H1 (cell line): ENCODE results near the gene HDLBP. TPM values are rescaled to one million over a fixed set of nuclear protein-coding genes. Genes with fewer than 3 reads are reported as not detected.

Source experiments
- CTCF ChIA-PET: fragments of 300-600 bp; sonication (Branson Sonifier 250); formaldehyde crosslinking; loops from one replicate; lab custom pipeline; 2021; ENCODE audit not compliant: partially characterized antibody; lab: Charles Lee
- POLR2A ChIA-PET: fragments of 300-600 bp; sonication (Branson Sonifier 250); formaldehyde crosslinking; loops from one replicate; lab custom pipeline; 2021; ENCODE audit warnings: inconsistent platforms; ENCODE audit not compliant: partially characterized antibody; lab: Charles Lee
- DNase-seq, 2 experiments: peaks; one replicate each; pipeline versions ENCODE4 v3.0.0 to v3.0.0-alpha.2; 2010 to 2022; ENCODE audit warnings: low spot score in 2 of 2, low read depth in 1 of 2, mixed read lengths in 1 of 2
- FAIRE-seq: peaks from 2 replicates; lab custom pipeline; 2011; peaks lifted over from hg19 to GRCh38; lab: Jason Lieb, UNC
- H2AFZ ChIP-seq: 2 replicates; pipeline ENCODE4 v1.8.1; 2012; ENCODE audit warnings: low read length, inconsistent platforms
- H2AK5ac ChIP-seq: 2 replicates; pipeline ENCODE4 v1.6.1; 2013; ENCODE audit warnings: low read depth, low read length
- H2BK120ac ChIP-seq: replicated peaks from 2 replicates; pipeline ENCODE3; 2013; ENCODE audit warnings: low read depth, low read length, inconsistent platforms
- H2BK12ac ChIP-seq: 2 replicates; pipeline ENCODE4 v1.6.1; 2013; ENCODE audit warnings: low read depth, low read length
- H2BK15ac ChIP-seq: 2 replicates; pipeline ENCODE4 v1.6.1; 2013; ENCODE audit warnings: low read length
- H2BK20ac ChIP-seq: 2 replicates; pipeline ENCODE4 v1.6.1; 2013; ENCODE audit warnings: low read length
- H2BK5ac ChIP-seq: 2 replicates; pipeline ENCODE4 v1.6.1; 2013; ENCODE audit warnings: low read depth, low read length
- H3K14ac ChIP-seq: 2 replicates; pipeline ENCODE4 v1.6.1; 2013; ENCODE audit warnings: inconsistent platforms; ENCODE audit not compliant: insufficient read length
- H3K18ac ChIP-seq: 2 replicates; pipeline ENCODE4 v1.6.1; 2013; ENCODE audit warnings: low read length; ENCODE audit errors: extremely low read depth
- H3K23ac ChIP-seq: 2 replicates; pipeline ENCODE4 v1.6.1; 2013; ENCODE audit warnings: inconsistent platforms; ENCODE audit not compliant: insufficient read length
- H3K23me2 ChIP-seq: 2 replicates; pipeline ENCODE4 v1.6.1; 2013; ENCODE audit warnings: low read depth, low read length
- H3K27ac ChIP-seq: 2 replicates; pipeline ENCODE4 v1.6.1; 2011; ENCODE audit warnings: low read depth, low read length, inconsistent platforms
- H3K27me3 ChIP-seq, 4 experiments: replicated peaks in 1 of 4; 1 replicate in 1 of 4; 2 replicates in 3 of 4; pipeline versions ENCODE4 v1.6.1 to v1.8.1; 2011 to 2013; ENCODE audit warnings: low read length in 3 of 4, mild to moderate bottlenecking in 3 of 4, inconsistent platforms in 2 of 4, mixed read lengths in 2 of 4, moderate library complexity in 1 of 4; ENCODE audit not compliant: control insufficient read depth in 3 of 4, insufficient read depth in 3 of 4; ENCODE audit errors: extremely low read depth in 1 of 4
- H3K36me3 ChIP-seq, 4 experiments: 2 replicates each; pipeline versions ENCODE4 v1.6.1 to v1.8.1; 2011 to 2013; ENCODE audit warnings: mild to moderate bottlenecking in 4 of 4, low read length in 3 of 4, moderate library complexity in 2 of 4, control low read depth in 1 of 4, inconsistent platforms in 1 of 4; ENCODE audit not compliant: insufficient read depth in 4 of 4, control insufficient read depth in 2 of 4
- H3K4ac ChIP-seq: replicated peaks from 2 replicates; pipeline ENCODE3; 2013; ENCODE audit warnings: low read length, low read depth, mixed read lengths, inconsistent platforms; ENCODE audit not compliant: insufficient read length
- H3K4me1 ChIP-seq, 4 experiments: replicated peaks in 1 of 4; 1 replicate in 1 of 4; 2 replicates in 3 of 4; pipeline versions ENCODE4 v1.6.1 to v1.8.1; 2011 to 2013; ENCODE audit warnings: low read length in 3 of 4, inconsistent platforms in 2 of 4, mixed read lengths in 1 of 4; ENCODE audit not compliant: insufficient read depth in 4 of 4, control insufficient read depth in 3 of 4
- H3K4me2 ChIP-seq, 2 experiments: 2 replicates each; pipeline versions ENCODE4 v1.6.1 to v1.8.1; 2011 to 2013; ENCODE audit warnings: low read depth in 2 of 2, low read length in 2 of 2, control low read depth in 1 of 2, inconsistent platforms in 1 of 2, mild to moderate bottlenecking in 1 of 2; ENCODE audit not compliant: insufficient read depth in 1 of 2
- H3K4me3 ChIP-seq, 4 experiments: fragments of 200-600, 300-600 bp in 1 of 4; sonication (generic), shearing (Covaris generic), sonication (Bioruptor Twin) in 1 of 4; 2 replicates each; pipeline versions ENCODE4 v1.5.1 to v1.8.1; 2011 to 2016; ENCODE audit warnings: low read length in 4 of 4, low read depth in 3 of 4, control low read depth in 2 of 4, inconsistent platforms in 2 of 4, mild to moderate bottlenecking in 2 of 4, mixed read lengths in 1 of 4, moderate library complexity in 1 of 4; ENCODE audit not compliant: insufficient read depth in 2 of 4; ENCODE audit errors: extremely low read depth in 1 of 4
- H3K56ac ChIP-seq: replicated peaks from 2 replicates; pipeline ENCODE3; 2013; ENCODE audit warnings: low read depth, mild to moderate bottlenecking, mixed read lengths, low read length, inconsistent platforms; ENCODE audit not compliant: insufficient read length
- H3K79me1 ChIP-seq: 2 replicates; pipeline ENCODE4 v1.6.1; 2013; ENCODE audit warnings: low read depth, low read length, control low read depth
- H3K79me2 ChIP-seq, 2 experiments: 2 replicates each; pipeline versions ENCODE4 v1.6.1 to v1.8.1; 2012 to 2013; ENCODE audit warnings: low read length in 2 of 2, mild to moderate bottlenecking in 2 of 2, inconsistent platforms in 1 of 2; ENCODE audit not compliant: insufficient read depth in 2 of 2, control insufficient read depth in 1 of 2
- H3K9ac ChIP-seq, 4 experiments: replicated peaks in 1 of 4; 1 replicate in 1 of 4; 2 replicates in 3 of 4; pipeline versions ENCODE4 v1.6.1 to v1.8.1; 2011 to 2013; ENCODE audit warnings: low read depth in 3 of 4, low read length in 3 of 4, control low read depth in 2 of 4, mild to moderate bottlenecking in 2 of 4, moderate library complexity in 2 of 4, inconsistent platforms in 1 of 4; ENCODE audit errors: extremely low read depth in 1 of 4
- H3K9me3 ChIP-seq, 2 experiments: 2 replicates each; pipeline versions ENCODE4 v1.6.1 to v1.8.1; 2012 to 2013; ENCODE audit warnings: mild to moderate bottlenecking in 2 of 2, moderate library complexity in 2 of 2, control low read depth in 1 of 2, inconsistent platforms in 1 of 2, low read depth in 1 of 2, low read length in 1 of 2, mixed read lengths in 1 of 2; ENCODE audit not compliant: insufficient read depth in 2 of 2
- H4K20me1 ChIP-seq, 2 experiments: replicated peaks in 1 of 2; 2 replicates each; pipeline versions ENCODE3 to v1.8.1; 2011 to 2013; ENCODE audit warnings: inconsistent platforms in 2 of 2, low read length in 2 of 2, mild to moderate bottlenecking in 1 of 2; ENCODE audit not compliant: insufficient read depth in 2 of 2, control insufficient read depth in 1 of 2
- H4K5ac ChIP-seq: 2 replicates; pipeline ENCODE4 v1.6.1; 2013; ENCODE audit warnings: low read length, low read depth, mixed read lengths, inconsistent platforms; ENCODE audit not compliant: insufficient read length
- H4K8ac ChIP-seq: 2 replicates; pipeline ENCODE4 v1.8.0; 2013; ENCODE audit warnings: mild to moderate bottlenecking, moderate library complexity, low read length, inconsistent platforms; ENCODE audit not compliant: insufficient read depth; ENCODE audit errors: extremely low read depth
- H4K91ac ChIP-seq: replicated peaks from 2 replicates; pipeline ENCODE3; 2013; ENCODE audit warnings: low read length, mixed read lengths, inconsistent platforms; ENCODE audit not compliant: insufficient read length
- POLR2AphosphoS5 ChIP-seq: IDR thresholded peaks from 2 replicates; pipeline ENCODE4 v1.6.1; 2011; ENCODE audit warnings: low read depth, low read length
- whole genome bisulfite sequencing, 2 experiments: shearing (Covaris generic) in 1 of 2; methylation state at CpG; one replicate each; pipeline versions ENCODE4 v1.1.6 to v1.1.7; 2013 to 2015; ENCODE audit warnings: low lambda C conversion rate in 2 of 2, mixed read lengths in 2 of 2, inconsistent platforms in 1 of 2, low coverage in 1 of 2, missing lambda C conversion rate in 1 of 2; ENCODE audit not compliant: insufficient replicate concordance in 2 of 2, insufficient coverage in 1 of 2, insufficient read length in 1 of 2; ENCODE audit errors: extremely low coverage in 1 of 2, missing lambda C conversion rate in 1 of 2; 5-methylcytosine and 5-hydroxymethylcytosine counted together
- polyA plus RNA-seq, 7 experiments: library from polyadenylated mRNA; depleted of rRNA in 3 of 7; stranded (reverse) in 5 of 7; unstranded in 2 of 7; fragments of >200 nt in 5 of 7; fragments of 200-250 nt in 2 of 7; gene quantifications; 1 replicate in 5 of 7; 2 replicates in 1 of 7; 4 replicates in 1 of 7; pipeline versions ENCODE4 v1.2.1 to v1.2.3, GENCODE V29; 2011 to 2013; ENCODE audit warnings: missing spikeins in 2 of 7, mixed read lengths in 2 of 7
- total RNA-seq: library from RNA; stranded (reverse); fragmentation: NEBNext Ultra II Directional; extraction: Animal tissue kit (Norgen Biotek cat#: 25700); gene quantifications from 2 replicates; pipeline ENCODE4 v1.2.1, GENCODE V29; 2021
- TF ChIP-seq, protein P1 (sequence below), 3 experiments: IDR thresholded peaks; 1 replicate in 2 of 3; 2 replicates in 1 of 3; pipeline versions ENCODE4 v1.5.1 to v1.6.1; 2011; ENCODE audit warnings: low read length in 3 of 3, mild to moderate bottlenecking in 3 of 3, inconsistent platforms in 2 of 3, low read depth in 1 of 3, moderate library complexity in 1 of 3; ENCODE audit not compliant: insufficient read depth in 1 of 3; ENCODE audit errors: control extremely low read depth in 1 of 3

HDLBP gene
- total and polyA plus RNA-seq, 2 of the 8 experiments (the other 6 are each of a cell fraction or from before 2014, with no cell fraction given) = 185 to 360 TPM

DNA sequence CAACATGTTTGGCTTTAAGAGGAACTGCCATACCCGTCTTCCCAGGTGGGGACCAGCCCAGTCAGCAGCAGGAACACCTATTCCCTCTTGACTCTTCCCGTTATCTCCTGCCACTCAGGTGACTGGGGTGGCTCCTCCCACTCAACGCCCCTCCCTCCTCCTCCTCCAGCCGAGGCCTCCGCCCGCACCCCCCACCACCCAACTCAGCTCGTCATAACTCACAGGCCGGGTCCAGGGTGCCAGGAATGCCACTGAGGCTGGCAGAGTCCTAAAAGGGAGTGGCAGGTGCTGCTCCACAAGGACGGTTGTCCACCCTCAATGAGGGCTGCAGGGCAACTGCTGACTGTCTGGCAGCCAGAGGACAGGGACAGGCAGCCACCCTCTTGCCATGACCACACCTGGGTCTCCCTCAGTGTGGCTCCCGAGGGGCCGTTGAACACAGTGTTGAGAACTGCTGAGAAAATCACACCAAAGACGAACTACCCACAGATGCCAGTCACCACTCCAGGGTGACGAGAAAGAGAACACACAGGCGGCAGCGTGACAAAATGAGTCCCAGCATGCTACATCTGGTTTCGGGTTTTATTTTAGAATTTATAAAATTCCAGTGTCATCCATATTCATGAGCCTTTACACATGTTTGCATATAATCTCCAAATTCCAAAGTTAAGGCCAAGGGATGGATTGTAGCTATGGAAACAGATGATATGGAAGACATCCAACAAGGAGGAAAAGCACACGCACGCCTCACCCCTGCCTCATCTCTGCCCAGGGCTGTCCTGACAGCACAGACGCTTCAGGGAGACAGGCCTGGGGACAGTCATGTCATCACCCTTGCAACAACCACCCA, 88.5 kb downstream of the HDLBP start:
- H2BK120ac ChIP-seq = no peak overlapping the region
- H4K5ac ChIP-seq = no peak overlapping the region
- H3K36me3 ChIP-seq = peaks cover 11 to 32% (median 27%) of the 10 kb centered on the region in 4 experiments; a peak in 7 of 8 replicates
- ChIA-PET POLR2A (interaction anchor here (0.7 to 1.0 kb wide), 2 partner anchors 41 kb away, joined by 3 read pairs; no protein-coding TSS in a partner anchor), CTCF (interaction anchor here (1.0 to 1.1 kb wide), 3 partner anchors 11 to 85 kb away, joined by 3 to 4 read pairs (median 3); no protein-coding TSS in a partner anchor)
- peaks cover 20 to 29% of the 10 kb centered on the region in 2 experiments for H4K20me1 ChIP-seq
- no peaks in the 10 kb centered on the region for H3K79me2 ChIP-seq
- no peak for DNase-seq
- H4K8ac ChIP-seq = peak overlapping the region; percentile 30
- no peak overlapping the region for H2BK15ac ChIP-seq
- no peak overlapping the region for H2AK5ac ChIP-seq
- no peak overlapping the region for H3K4me3 ChIP-seq
- H3K9me3 ChIP-seq = no peaks in the 10 kb centered on the region
- 91% methylated on average over 16 of the region's 19 CpGs; no CpG with 5 or more reads in 1 of the 2 experiments for WGBS, 2 experiments
- no peak overlapping the region for H2BK12ac ChIP-seq
- no peaks in the 10 kb centered on the region for H3K27me3 ChIP-seq
- H3K56ac ChIP-seq = no peak overlapping the region
- TF ChIP-seq, protein P1, sequence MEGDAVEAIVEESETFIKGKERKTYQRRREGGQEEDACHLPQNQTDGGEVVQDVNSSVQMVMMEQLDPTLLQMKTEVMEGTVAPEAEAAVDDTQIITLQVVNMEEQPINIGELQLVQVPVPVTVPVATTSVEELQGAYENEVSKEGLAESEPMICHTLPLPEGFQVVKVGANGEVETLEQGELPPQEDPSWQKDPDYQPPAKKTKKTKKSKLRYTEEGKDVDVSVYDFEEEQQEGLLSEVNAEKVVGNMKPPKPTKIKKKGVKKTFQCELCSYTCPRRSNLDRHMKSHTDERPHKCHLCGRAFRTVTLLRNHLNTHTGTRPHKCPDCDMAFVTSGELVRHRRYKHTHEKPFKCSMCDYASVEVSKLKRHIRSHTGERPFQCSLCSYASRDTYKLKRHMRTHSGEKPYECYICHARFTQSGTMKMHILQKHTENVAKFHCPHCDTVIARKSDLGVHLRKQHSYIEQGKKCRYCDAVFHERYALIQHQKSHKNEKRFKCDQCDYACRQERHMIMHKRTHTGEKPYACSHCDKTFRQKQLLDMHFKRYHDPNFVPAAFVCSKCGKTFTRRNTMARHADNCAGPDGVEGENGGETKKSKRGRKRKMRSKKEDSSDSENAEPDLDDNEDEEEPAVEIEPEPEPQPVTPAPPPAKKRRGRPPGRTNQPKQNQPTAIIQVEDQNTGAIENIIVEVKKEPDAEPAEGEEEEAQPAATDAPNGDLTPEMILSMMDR (IDR thresholded peaks at IDR 0.05; ENCODE audit: control extremely low read depth in 1 of 3, insufficient read depth in 1 of 3, low read depth in 1 of 3, low read length in 3 of 3) = no peak
- TF ChIP-seq POLR2AphosphoS5 = peak; percentile 48; the same call in 1 of the 2 replicates
- TF ChIP-seq, all 59 proteins: peak for 1
- Histone ChIP-seq H2AFZ (no peak overlapping the region), H3K23ac (no peak overlapping the region), H3K9ac (no peak overlapping the region), H3K18ac (no peak overlapping the region), H3K23me2 (no peaks in the 10 kb centered on the region), H3K4ac (no peak overlapping the region), H4K91ac (no peak overlapping the region), H3K14ac (no peak overlapping the region), H3K27ac (no peak overlapping the region), H2BK20ac (no peak overlapping the region), H2BK5ac (no peak overlapping the region), H3K4me1 (no peaks in the 10 kb centered on the region; a peak in 1 of 7 replicates), H3K79me1 (peaks cover 3% of the 10 kb centered on the region; the same call in 1 of the 2 replicates), H3K4me2 (no peak overlapping the region)
- no peak for FAIRE-seq
